Peyer's patch (tissue), 4 donors: Measurements from ENCODE around the gene RPL22. TPM values are rescaled to one million over a fixed set of nuclear protein-coding genes. Genes with fewer than 3 reads are reported as not detected.

Experiments
- DNase-seq, 3 donors: peaks; one replicate each; pipeline ENCODE4 v3.0.0-alpha.2; 2017 to 2019
- H3K27ac ChIP-seq, 4 donors: fragments of 200-600 bp; sonication (generic); one replicate each; pipeline ENCODE4 v1.5.1; 2016 to 2019
- H3K27me3 ChIP-seq, 2 donors: fragments of 200-600 bp; sonication (generic); one replicate each; pipeline ENCODE4 v1.5.1; 2019
- H3K36me3 ChIP-seq, 3 donors: fragments of 200-600 bp; sonication (generic); one replicate each; pipeline ENCODE4 v1.5.1; 2016 to 2019
- H3K4me1 ChIP-seq, 4 donors: fragments of 200-600 bp; sonication (generic); one replicate each; pipeline ENCODE4 v1.5.1; 2016 to 2019
- H3K4me3 ChIP-seq, 4 donors: fragments of 200-600 bp; sonication (generic); 1 replicate in 3 of 4; 2 replicates in 1 of 4; pipeline ENCODE4 v1.5.1; 2016 to 2019; ENCODE audit warnings: mild to moderate bottlenecking in 1 of 4
- H3K9me3 ChIP-seq, 4 donors: fragments of 200-600 bp; sonication (generic); one replicate each; pipeline ENCODE4 v1.5.1; 2016 to 2019; ENCODE audit warnings: mild to moderate bottlenecking in 1 of 4
- POLR2A ChIP-seq, 2 donors: fragments of 450-650 bp; IDR thresholded peaks; one replicate each; pipeline ENCODE4 v1.5.1; 2017; ENCODE audit warnings: antibody characterized with exemption in 2 of 2, mild to moderate bottlenecking in 2 of 2, moderate library complexity in 2 of 2
- total RNA-seq, 4 donors: library from RNA; depleted of rRNA; stranded (reverse); fragments of >200 nt; gene quantifications; one replicate each; pipeline ENCODE4 v1.1.0, GENCODE V29; 2016
- TF ChIP-seq, protein P1 (sequence below), 6 experiments: fragments of 450-650 bp in 4 of 6; fragments of 200-600 bp in 2 of 6; sonication (generic) in 1 of 6; IDR thresholded peaks; one replicate each; pipeline ENCODE4 v1.5.1; 2017 to 2019; ENCODE audit warnings: antibody characterized with exemption in 6 of 6, mild to moderate bottlenecking in 3 of 6, moderate library complexity in 1 of 6

Gene RPL22
- total RNA-seq, 4 donors from 2014 or later = 78.1 to 170 (median 99.0) TPM

GRCh38 chr1:6152882-6153281 is 46.5 kb downstream of the RPL22 start:
- no peak overlapping the region for H3K27ac ChIP-seq
- DNase-seq = no peak
- TF ChIP-seq, protein P1, sequence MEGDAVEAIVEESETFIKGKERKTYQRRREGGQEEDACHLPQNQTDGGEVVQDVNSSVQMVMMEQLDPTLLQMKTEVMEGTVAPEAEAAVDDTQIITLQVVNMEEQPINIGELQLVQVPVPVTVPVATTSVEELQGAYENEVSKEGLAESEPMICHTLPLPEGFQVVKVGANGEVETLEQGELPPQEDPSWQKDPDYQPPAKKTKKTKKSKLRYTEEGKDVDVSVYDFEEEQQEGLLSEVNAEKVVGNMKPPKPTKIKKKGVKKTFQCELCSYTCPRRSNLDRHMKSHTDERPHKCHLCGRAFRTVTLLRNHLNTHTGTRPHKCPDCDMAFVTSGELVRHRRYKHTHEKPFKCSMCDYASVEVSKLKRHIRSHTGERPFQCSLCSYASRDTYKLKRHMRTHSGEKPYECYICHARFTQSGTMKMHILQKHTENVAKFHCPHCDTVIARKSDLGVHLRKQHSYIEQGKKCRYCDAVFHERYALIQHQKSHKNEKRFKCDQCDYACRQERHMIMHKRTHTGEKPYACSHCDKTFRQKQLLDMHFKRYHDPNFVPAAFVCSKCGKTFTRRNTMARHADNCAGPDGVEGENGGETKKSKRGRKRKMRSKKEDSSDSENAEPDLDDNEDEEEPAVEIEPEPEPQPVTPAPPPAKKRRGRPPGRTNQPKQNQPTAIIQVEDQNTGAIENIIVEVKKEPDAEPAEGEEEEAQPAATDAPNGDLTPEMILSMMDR (IDR thresholded peaks at IDR 0.05) = no peak
- no peak for TF ChIP-seq POLR2A (IDR thresholded peaks at IDR 0.05)
- H3K36me3 ChIP-seq = no peaks in the 10 kb centered on the region
- no peaks in the 10 kb centered on the region for H3K9me3 ChIP-seq
- H3K27me3 ChIP-seq = no peaks in the 10 kb centered on the region
- no peak overlapping the region for H3K4me3 ChIP-seq
- H3K4me1 ChIP-seq = peaks cover 0 to 13% (median 0%) of the 10 kb centered on the region in 4 donors

DNA sequence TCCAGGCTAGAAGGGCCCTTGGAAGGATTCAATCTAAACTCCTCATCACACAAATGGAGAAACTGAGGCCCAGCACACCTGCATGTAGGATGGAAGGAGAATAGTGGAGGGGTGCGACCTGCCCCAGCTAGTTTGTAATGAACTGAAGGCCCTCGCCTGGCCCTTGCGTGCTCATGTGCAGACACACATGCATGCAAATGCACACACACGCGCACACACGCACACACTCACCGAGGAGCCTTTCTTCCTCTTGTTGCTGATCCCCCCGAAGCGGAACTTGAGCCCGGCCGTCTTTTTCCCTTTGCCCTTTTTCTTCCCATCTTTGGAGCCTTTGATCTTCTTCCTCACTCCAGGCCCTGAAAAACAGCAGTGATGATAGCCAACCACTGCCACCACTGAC is 47.2 kb downstream of the RPL22 start:
- Histone ChIP-seq H3K27ac (no peak overlapping the region), H3K9me3 (no peaks in the 10 kb centered on the region), H3K4me1 (peaks cover 0 to 9% (median 0%) of the 10 kb centered on the region in 4 donors), H3K4me3 (no peak overlapping the region), H3K36me3 (no peaks in the 10 kb centered on the region), H3K27me3 (no peaks in the 10 kb centered on the region)
- TF ChIP-seq, protein P1 (IDR thresholded peaks at IDR 0.05) = no peak
- no peak for TF ChIP-seq POLR2A (IDR thresholded peaks at IDR 0.05)
- no peak for DNase-seq

GRCh38 chr1:6151291-6151822 is 48.0 kb downstream of the RPL22 start:
- H3K27me3 ChIP-seq = no peaks in the 10 kb centered on the region
- H3K36me3 ChIP-seq = no peaks in the 10 kb centered on the region
- no peak overlapping the region for H3K27ac ChIP-seq
- H3K4me1 ChIP-seq = peaks cover 0 to 8% (median 0%) of the 10 kb centered on the region in 4 donors
- no peak overlapping the region for H3K4me3 ChIP-seq
- no peaks in the 10 kb centered on the region for H3K9me3 ChIP-seq
- TF ChIP-seq, protein P1 (IDR thresholded peaks at IDR 0.05) = no peak
- TF ChIP-seq POLR2A (IDR thresholded peaks at IDR 0.05) = no peak
- no peak for DNase-seq

DNA sequence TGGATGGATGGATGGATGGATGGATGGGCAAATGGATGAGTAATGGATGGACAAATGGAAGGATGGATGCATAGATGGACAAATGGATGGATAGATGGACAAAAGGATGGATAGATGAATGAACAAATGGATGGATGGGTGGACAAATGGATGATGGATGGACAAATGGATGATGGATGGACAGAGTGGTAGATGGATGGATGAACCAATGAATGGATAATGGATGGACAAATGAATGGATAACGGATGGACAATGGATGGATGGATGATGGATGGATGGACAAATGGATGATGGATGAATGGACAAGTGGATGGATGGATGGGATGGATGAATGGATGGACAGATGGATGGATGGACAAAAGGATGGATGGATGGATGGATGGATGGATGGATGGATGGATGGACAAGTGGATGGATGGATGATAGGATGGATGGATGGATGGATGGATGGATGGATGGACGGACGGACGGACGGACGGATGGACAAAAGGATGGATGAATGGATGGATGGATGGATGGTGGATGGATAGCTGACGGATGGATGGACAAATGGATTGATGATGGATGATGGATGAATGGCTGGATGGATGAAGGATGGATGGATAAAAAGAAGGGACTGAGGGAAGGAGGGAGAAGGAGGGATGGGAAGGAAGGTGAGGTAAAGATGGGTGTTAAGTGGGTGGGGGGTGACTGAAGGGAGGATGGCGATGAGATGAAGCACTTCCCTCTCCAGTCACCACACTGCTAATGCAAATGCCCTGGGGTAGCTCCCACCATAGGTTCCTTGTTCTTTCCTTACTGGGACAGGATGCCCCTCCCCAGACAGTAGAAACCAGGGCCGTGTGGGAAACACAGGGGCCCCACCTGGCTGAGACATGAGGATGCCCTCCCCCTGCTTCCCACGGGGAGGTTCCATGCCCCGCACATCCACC is 49.1 kb downstream of the RPL22 start:
- TF ChIP-seq POLR2A (IDR thresholded peaks at IDR 0.05) = no peak
- TF ChIP-seq, protein P1 (IDR thresholded peaks at IDR 0.05) = no peak
- H3K4me3 ChIP-seq = no peak overlapping the region
- H3K36me3 ChIP-seq = no peaks in the 10 kb centered on the region
- H3K27me3 ChIP-seq = no peaks in the 10 kb centered on the region
- DNase-seq = no peak
- no peaks in the 10 kb centered on the region for H3K9me3 ChIP-seq
- no peak overlapping the region for H3K27ac ChIP-seq
- H3K4me1 ChIP-seq = peaks cover 0 to 8% (median 0%) of the 10 kb centered on the region in 4 donors

DNA sequence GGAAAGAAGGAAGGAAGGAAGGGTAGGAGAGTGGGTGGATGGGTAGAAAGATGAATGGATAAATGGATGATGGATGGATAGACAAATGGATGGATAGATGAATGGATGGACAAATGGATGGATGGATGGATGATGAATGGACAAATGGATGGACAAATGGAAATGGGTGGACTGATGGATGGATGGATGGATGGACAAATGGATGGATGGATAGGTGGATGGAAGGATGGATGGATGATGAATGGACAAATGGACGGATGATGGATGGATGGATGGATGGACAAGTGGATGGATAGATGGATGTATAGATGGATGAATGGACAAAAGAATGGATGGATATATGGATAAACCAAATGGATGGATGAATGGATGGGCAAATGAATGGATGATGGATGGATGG is 49.8 kb downstream of the RPL22 start:
- DNase-seq = no peak
- Histone ChIP-seq H3K4me3 (no peak overlapping the region), H3K9me3 (no peaks in the 10 kb centered on the region), H3K4me1 (peaks cover 0 to 8% (median 0%) of the 10 kb centered on the region in 4 donors), H3K27ac (no peak overlapping the region), H3K27me3 (no peaks in the 10 kb centered on the region), H3K36me3 (no peaks in the 10 kb centered on the region)
- TF ChIP-seq, protein P1 (IDR thresholded peaks at IDR 0.05) = no peak
- TF ChIP-seq POLR2A (IDR thresholded peaks at IDR 0.05) = no peak
